T-helper 1 cell treated with Interleukin-12 subunit alpha and Interleukin-12 subunit beta and Interleukin-4 antibody, amounts not matched to agents 30 ng/mL and 1 ng/mL, for 36 hours (primary cell): Measurements from ENCODE around the gene CCDC88C. TPM values are rescaled to one million over a fixed set of nuclear protein-coding genes. Genes with fewer than 3 reads are reported as not detected.

Experiments used
- intact Hi-C: fragments of 100-400 bp; cut with micrococcal nuclease; formaldehyde crosslinking; loops from one replicate; pipeline ENCODE4 v1.15.1; 2024
- total RNA-seq: library from RNA; stranded (reverse); gene quantifications from 2 replicates; pipeline ENCODE4 v1.2.3, GENCODE V29; 2022

Gene CCDC88C
- total RNA-seq, 1 donor from 2014 or later: 196 TPM

DNA sequence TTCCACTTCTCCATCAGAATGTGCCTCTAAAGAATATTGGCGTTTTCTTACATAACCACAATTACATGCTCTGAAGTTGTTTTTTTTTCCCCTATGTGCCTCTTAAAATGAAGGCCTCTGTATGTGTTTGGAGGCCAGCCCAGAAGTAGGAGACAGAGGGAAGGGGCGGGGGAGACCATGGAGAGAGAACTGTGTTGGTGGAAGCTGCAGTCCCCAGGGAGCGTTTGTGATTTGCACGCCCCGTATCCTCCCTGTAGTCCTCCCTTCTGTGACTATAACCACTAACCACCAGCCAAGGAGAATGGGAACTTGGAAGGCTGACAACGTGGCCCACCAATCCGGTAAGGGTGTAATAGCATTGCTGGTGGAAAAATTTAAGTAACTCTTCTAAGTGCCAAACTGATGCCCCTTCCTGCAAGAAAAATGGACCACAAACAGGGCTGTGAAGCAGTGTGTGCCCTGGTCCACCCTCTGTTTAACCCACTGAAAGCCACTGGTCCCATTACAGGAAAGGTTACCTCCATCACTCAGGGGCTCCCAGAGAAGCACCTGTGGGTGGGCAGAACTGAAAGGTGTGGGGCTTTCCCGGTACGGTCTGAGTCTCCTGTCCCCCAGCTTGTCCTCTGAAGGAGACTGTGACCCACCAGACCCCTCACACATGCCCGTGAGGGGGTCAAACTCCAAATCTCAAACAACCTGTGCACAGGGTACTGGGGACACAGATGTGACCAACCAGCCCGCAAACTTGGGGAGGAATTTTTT, 36.8 kb downstream of the CCDC88C start:
- intact Hi-C loops: no loop called here

DNA sequence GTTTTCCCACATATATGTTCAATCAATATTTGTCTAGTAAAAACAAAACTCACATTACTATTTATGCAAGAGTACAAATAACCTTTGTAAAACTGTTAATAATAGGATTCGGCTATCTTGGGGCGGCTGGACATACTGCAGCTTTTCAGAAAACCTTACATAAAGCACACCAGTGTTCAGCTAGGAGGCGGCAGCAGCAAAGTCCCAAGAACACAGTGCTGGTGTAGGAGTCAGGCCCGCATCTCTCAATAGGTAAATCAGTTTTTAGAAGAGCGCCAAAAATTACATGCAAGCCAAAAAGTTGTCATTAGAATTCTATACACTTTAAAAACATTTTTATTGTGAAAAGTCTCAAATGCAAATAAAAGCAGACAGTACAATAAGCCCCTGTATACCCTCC, 37.5 kb downstream of the CCDC88C start:
- intact Hi-C loops: no loop called here

DNA sequence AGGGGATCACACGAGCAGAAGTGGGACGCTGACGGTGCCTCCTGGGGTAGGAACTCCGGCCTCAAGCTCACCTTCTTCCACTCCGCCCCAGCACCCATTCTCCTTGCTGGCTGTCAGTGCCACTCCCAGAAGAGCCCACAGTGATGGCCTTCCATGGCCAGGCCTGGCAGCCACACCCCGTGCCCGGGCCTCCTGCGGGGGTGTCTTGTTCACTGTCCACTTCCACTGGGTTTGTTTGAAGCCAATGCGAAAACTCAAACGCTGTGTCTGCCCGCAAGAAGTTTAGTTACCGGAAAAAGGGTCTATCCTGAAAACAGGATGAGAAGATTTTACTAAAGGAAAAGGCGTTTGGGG, 38.1 kb downstream of the CCDC88C start:
- intact Hi-C loops: no loop called here

DNA sequence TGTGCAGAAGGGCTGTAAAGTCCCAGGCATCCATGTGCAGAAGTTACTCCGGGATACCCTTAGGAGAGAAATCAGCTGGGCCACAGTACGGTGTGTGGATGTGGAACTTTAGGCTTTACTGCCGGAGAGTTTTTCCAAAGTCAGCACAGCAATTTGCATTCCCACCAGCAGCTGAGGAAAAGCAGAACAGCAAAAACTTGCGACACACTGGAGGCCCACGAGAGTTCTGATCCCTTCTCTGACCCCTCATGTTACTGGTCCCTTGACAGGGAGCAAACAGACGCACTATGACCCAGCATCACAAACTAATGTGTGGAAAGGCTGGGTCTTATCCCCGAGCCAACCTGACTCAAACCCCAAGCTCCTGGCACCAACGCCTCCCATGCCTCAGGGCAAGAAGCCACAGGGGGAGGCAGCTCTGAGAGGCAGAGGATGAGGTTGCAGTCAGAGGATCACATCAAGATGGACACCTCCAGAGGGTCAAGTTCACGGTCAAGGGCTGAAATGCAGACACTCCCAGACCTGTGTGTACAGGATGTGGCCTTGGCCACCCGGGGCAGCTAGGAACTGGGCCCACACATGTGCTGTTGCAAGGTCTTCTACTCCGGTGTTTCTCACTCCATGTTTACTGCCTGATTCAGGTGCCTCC, 38.6 kb downstream of the CCDC88C start:
- intact Hi-C loops: no loop called here

DNA sequence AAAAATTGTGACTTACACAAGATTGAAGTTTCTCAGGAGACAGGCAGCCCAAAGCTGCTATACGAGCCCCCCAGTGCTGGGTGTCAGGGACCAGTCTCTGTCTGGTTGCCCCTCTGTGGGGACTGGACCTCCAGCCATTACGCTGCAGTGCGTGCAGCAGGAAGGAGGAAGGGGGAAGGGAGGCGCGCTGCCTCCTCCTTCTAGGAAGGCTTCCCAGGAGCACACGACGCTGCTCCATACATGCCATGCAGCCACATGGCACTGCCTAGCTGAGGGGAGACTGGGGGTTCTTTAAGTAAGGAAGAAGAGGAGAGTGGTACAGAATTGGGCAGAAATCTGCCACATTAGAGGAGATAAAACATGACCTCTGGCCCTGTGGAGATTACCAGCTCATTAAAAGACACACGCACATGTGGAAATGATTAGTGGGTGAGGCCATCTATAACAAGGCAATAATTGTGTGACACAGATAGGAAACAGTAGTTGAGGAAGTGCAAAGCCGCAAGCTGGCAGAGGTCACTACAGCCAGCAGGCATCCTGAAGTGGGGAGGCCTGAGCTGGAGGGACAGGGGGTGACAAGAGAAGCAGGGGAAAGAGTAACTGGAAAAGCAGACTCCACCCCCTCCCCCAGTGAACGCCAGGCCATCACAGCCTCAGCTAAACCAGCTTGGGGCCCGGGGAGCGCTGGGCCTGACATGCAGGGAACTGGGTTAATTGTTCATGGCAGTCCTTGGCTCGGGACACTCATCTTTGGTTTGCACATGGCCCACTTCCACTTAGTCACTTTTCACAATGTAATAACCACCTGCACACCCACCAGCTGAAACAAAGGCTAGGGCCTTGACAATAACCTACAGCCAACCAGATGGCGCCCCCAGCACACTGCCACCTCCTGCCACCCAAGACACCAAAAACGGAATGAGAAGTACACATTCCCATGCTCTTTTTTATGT, 39.6 kb downstream of the CCDC88C start:
- intact Hi-C loops: no loop called here

DNA sequence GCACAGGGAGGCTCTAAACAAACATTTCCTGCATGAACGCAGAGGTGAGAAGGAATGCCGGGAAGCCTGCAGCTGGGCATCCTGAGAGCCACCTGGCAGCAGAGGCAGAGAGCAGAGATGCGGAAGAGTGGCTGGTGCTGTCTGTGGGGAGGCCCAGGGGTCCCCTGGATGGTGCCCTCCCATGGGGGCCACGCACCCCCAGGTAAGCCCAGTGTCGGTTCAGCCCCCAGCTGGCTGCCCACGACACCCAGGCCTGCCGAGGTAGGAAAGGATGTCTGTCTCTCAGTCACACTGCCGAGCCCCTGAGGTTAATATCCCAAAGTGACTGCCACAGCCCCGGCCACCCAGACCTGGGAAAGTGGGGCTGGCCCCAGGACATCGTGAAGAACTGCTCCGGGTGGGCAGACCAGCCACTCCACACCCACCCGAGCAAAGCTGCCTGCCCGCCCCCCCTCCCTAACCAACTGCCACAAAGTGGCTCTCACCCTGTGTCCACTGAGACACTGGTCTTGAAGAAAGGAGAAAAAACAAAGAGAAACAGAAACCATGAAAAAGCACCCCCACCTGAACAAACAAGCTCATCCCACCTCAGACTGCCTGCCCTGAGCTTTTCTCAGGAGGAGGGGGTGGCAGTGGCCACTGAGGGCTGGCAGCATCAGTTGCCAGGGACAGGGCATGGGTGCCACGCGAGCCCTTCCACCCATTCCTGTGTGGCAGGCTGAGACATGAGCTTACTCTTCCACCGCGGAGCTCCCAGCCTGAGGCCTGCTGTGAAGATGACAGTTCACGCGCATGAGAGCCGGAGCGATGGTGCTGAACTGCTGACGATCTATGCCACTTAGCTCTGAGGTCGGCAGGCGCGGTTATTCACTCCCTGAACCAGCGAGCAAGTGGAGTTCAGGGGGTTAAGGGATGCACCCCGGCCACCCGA, 40.8 kb downstream of the CCDC88C start:
- intact Hi-C loops: no loop called here

DNA sequence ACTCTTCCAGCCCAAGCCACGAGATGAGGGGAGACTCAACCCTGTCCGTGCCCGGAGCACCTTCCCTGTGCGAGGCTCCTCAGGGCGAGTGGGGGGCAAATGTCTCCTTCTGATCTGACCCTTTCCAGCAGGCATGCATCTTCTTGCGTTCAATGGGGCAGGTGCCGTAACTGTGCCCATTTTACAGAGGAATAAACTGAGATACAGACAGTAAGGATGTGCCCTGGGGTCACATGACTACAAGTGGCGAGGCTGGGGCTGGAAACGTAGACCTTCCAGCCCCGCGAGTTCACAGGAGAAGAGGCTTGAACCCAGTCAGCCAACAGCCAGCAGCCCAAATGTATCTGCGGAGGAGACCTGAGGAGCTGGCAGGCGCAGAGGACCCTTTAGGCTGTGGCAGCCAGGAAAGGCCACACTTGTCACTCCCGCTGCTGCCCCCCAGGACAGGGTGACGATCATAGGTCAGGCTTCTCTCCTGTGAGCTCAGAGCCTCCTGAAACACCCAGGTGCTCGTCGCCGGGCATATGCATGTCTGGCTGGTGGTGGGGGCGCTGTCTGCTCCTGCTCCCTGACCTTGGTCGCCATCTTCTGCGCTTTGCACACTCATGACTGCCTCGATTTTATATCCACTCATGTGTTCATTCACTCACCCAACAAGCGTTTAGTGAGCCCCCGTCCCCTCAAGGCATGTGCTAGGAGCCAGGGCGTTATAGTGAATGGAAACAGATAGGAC, 41.7 kb downstream of the CCDC88C start:
- intact Hi-C loops: no loop called here

DNA sequence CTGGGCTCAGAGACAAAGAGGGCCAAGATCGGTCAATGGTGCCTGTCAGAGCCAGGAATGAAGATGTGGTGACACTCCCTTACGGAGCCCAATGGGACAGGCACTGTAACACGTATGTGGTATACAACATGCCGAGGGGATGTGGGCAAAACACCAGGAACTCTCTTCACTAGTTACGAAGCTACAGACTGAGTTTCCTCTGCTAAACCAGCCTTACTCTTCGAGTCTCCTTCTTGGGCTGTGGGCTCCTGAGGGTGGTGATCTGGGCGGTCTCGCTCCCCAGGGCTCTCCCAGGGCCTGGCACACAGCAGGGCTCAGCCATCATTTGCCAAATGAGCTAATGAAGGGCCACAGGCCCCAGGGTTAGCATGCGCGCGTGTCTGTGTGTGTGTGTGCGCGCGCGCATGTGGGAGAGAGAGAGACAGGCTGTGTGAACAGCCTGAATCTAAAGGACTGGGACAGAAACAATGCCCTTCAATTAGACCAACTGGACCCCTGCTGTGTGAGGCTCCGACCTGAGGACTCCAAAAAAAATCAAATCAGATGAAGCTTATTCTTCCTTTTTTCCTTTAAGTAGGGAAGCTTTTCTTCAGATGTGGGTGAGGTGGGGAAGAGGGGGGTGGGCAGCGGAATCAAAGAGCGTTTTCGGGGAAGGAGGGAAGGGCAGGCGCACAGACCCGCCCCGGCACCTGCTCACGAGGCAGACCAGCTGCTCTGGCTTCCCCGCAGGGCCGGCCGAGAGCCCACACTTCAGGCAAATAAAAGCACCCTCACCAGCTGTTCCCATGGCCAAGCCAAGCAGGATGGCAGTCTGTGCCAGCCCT, 42.5 kb downstream of the CCDC88C start:
- intact Hi-C loops: no loop called here

DNA sequence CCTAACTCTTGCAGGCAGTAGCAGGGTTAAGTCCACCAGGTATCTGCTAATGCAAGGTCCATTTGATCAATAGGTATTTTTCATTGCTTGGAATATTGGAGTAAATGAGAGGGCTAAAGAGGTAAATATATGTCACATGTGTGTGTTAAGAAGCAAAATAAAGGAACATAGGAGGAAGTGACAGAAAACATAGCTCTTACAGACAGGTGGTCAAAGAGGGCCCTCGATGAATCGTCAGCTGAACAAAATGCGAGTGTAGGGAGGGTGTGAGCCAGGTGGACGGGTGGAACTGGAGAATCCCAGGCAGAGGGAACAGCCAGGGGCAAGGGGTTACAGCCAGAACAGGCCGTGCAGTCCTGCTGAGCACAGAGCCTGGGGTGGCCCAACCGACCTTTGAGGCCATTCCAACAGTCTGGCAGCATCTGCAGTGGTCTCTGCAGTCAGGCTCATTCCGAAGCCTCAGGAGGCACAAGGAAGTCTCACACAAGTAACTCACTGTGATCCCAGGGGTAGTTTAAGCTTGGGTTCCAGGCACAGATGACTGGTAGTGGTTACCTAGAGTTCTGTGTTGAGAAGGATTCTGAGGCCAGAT, 43.2 kb downstream of the CCDC88C start:
- intact Hi-C loops: no loop called here

DNA sequence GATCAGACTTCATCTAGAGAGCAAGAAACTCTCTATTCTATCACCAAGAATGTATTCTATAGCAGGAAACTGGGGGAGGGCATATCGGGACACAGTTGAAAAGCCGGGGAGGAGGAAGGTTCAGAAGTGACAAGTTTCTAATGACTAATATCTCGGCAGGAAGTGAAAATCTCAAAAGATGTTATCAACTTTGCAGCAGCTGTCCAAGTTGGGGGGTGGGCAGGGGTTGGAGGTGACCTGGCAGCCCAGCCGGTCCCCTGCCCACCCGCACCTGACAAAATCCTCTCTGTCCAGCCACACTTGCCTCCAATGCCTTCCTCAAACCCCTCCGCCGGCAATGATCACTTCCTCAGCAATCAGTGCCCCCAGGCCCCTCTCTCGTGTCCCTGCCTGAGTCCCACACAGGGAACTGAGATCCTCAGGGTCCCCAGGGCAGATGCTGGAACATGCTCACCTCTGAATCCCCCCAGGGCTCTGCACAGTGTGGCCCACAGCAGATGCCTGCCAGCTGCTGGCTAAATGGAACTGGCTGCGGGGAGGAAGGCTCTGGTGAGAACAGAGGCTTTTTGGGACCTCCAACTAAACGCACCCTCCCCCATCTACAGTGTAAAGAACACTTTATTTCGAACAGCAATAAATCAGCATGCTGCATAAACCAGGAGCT, 43.9 kb downstream of the CCDC88C start:
- intact Hi-C loops: loop anchor here (1.0 to 2.0 kb wide), 6 partner anchors 15 to 49 kb away; no protein-coding TSS in a partner anchor

DNA sequence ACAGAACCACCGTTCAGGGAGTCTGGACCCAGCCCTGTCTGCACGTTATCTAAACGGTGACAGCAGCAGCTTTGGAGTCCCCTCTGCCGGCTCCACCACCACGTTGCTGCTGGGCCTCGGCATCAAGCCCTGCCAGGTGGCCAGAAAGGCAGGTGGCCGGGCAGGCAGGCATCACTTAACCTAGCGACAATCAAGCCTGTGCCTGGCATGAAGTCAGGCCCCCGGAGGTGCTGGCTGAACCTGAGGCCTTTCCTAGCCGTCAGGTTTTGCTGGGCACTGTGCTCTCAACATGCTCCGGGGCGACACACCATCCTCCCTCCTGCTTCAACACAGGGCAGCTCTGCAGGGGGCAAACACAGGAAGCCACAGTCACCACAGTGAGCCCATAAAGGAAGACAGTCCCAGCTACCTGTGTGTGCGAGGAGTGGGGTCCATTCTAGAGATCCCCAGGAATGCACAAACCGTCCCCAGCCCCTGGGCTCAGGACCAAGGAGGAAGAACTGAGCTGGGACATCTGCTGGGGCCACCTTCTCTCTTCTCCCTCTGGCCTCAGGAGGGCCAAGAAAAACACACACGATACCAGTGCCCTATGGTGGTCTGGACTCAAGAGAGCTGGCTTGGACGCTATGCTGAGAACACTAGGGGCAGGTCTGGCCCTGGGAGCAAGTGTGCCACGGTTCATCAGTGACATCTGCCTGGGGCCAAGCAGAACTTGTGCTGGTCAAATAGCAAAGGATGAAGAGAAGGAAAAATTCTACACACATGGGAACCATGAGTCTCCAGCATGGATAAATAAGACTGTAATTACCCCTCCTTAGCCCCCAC, 44.7 kb downstream of the CCDC88C start:
- intact Hi-C loops: loop anchor here (1.0 to 2.0 kb wide), 6 partner anchors 16 to 49 kb away; no protein-coding TSS in a partner anchor

DNA sequence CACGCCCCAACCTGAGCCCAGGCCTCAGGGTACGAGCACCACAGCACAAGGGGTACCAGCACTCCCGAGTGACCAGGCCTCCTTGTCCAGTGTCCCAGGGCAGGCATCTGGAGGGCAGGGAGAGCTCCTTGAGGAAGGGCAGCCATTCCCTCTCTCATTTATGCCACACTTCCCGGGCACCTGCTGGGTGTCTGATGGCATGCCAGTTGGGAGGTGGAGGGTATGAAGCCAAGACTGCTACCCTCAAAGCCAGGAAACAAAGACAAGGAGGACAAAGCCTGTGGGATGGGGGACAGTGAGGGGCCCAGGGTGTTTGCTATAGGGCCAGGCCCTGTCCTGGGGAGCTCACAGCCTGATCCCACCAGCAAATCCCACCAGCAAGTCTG, 45.6 kb downstream of the CCDC88C start:
- intact Hi-C loops: loop anchor here (2.0 kb wide), 1 partner anchor 17 kb away; no protein-coding TSS in a partner anchor

DNA sequence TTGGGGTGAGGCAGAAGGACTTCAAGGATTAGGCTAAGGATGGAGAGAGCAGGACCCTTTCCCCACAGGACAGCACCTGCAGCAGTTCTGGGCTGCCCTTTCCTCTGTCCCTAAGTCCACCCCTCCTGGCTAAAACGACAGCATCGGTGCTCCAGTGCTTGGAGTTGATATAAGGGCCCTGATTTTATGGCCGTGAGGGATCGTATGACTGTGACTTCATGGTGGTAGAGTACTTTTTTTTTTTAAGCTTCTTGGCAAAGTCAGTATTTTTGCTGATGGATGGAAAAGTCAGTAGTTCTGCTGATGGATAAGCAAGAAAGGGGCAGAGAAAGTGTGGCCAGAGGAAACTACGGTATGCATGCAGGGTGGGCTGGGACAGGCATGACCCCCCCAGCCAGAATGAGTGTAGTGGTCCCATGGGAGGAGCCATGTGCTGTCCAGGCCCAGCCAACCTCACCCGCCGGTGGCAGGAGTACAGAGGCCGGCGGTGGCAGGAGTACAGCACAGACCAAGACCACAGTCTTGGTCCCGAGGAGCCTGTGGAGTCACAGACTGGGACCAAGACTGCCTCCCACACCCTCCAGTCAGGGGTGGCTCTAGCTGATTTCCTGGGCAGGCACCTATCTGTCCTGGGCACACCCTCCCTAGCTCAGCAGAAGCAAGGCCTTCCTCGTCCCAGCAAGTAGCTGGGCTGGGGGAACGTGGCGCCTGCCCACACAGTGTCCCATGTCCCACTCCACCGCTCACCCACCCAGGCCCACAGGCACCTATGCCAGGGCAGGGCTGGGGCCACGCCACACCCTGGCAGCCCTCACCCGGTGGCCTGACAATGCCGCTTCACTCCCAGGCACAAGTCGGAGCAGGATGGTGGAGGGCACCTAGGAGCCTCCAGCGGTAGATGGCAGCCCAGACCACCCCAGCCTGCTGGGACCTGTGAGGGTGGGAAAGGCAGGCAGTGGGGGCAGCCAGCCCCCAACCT, 46.3 kb downstream of the CCDC88C start:
- intact Hi-C loops: no loop called here

DNA sequence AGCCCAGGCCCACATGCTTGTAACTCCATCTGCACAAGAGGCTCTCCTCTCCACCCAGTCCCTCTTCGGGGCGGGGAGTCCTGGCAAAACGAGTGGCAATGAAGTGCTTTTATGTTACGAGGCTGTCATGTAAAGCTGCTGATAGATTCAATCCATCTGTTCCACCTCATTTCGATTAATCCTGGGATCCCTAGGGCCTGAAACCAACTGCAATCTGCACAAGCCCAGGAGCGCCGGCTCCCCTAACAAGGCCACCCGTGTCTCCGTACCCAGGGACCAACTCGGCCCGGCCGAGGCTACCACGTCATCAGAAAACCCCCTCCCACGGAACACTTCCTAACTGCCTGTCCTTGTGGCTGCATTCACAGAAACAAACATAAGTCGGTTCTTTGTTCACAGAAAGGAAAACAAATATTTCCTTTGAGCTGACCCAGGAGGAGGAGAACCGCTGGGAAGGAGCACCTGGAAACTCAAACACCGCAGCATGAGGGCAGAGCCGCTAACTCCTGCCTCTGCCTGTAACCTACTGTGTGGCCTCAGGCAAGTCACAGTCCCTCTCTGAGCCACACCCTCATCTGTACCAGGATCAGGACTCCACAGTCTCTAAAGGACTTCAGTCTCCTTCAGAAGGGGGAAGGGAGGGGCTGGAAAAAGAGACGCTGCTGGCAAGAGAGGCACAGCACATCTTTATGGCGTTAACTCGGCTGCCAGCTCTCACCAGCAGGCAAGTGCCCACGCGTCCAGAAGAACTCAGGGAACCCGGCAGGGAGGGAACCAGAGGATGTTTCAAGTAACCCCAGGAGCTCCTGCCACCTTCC, 47.8 kb downstream of the CCDC88C start:
- intact Hi-C loops: no loop called here

DNA sequence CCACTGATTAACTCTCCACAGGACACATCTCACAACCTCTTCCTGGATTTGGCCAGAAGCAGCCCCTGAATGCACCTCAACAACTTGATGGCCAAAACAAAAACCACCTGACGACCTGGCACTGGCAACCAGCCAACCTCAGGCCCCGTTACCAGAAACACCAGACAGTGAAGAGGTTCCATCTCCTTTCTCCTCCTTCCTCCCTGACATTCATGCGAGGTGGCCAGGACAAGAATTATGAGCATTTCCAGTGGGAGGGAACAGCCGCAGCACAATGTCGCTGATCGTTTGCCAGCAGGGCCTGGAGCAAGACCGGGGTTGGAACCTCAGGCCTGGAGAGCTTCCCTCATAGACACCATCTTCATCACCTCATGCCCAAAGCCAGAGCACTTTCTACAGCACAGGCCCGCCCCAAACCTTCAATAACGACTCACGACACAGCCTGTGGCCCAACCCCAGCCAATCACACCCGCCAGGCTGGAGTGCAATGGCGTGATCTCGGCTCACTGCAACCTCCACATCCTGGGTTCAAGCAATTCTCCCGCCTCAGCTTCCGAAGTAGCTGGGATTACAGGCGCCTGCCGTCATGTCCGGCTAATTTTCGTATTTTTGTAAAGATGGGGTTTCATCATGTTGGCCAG, 48.7 kb downstream of the CCDC88C start:
- intact Hi-C loops: no loop called here
